GM19468 (cell line): ENCODE measurements around the gene ARL4A.

Experiments used
- ATAC-seq: cut with Tn5 transposase; IDR thresholded peaks from one replicate; pipeline ENCODE4 v1.9.1; 2021; ENCODE audit warnings: mild to moderate bottlenecking, moderate library complexity, moderate number of reproducible peaks; ENCODE audit not compliant: unreplicated experiment; ENCODE audit errors: extremely low read depth

The ARL4A gene

DNA sequence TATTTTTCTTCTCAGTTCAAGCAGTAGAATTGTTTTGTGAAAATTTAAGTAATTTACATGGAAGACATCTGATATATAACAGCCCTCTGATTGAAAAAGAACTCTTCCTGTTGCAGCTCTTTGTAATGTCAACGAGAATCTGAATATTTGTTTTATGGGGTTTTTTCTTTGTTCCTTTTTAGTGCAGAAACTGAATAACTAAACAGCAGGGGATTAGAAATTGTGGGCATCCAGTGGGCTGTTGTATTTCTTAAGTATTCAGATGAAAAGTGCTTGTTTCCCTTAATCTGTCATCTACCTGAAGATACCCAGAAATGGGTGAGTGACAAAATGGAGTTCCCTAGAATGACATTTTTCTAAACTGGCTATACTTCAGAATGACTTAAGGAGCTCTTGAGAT lies 7.4 kb downstream of the ARL4A start:
- no peak for ATAC-seq

DNA sequence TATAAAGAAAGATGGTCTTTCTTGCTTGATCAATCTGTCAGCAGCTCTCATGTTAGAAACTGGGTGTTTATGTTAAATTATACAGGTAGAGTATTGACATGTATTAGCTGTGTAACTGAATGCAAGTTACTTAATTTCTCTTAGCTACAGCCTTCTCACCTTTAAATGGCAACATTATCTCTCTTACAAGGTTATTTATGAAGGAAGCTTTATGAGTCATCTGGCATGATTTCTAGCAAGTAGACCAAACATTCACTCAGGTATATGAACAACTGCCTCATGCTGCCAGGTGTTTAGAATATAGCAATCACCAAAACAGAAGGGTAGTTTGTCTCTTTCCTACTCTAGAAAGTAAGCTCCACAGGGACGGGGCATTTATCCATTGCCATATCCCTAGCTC lies 8.5 kb downstream of the ARL4A start:
- no peak for ATAC-seq

DNA sequence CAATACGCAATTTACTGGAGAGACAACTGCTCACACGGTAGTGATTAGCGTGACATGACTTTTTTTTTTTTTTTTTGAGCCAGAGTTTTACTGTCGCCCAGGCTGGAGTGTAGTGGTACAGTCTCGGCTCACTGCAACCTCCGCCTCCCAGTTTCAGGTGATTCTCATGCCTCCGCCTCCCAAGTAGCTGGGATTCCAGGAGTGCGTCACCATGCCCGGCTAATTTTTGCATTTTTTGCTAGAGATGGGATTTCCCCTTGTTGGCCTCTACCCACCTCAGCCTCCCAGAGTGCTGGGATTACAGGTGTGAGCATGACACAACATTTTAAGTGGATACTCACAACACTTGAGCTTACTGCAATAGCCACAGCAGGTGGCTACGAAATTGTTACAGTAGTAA lies 11.9 kb downstream of the ARL4A start:
- no peak for ATAC-seq

DNA sequence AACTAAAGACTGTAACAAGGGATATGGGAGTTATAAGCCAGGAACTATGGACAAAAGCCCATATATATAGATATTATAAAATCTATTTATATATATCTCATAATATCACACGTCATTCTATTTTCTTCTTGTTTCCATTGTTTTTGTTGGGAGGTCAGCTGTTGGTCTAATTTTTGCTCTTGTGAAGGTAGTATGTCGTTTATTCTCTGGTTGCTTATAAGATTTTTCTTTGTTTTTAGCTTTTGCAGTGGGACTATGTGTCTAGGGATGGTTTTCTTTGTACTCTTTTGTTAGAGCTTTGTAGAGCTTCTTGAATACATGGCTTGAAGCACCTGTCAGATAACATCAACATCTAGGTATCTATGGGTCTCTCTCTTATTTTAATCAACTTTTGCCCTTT lies 14.0 kb downstream of the ARL4A start:
- no peak for ATAC-seq

DNA sequence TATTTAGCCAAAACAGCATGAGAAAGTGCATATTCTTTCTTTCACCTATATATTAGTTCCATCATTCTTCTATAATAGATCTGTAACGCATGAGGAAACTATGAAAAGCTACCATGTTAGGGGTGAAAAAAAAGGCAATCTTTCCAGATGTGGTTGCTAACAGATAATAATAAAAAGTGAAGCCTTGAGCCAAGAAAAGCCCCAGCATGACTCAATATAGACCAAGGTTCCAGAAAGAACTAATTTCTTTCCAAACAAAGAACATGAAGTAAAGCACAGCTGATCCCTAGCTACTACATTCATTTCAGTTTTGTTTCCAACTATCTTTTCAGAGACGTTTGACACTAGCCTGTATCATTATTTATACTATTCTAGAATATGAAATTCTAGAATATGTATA lies 16.4 kb downstream of the ARL4A start:
- no peak for ATAC-seq

DNA sequence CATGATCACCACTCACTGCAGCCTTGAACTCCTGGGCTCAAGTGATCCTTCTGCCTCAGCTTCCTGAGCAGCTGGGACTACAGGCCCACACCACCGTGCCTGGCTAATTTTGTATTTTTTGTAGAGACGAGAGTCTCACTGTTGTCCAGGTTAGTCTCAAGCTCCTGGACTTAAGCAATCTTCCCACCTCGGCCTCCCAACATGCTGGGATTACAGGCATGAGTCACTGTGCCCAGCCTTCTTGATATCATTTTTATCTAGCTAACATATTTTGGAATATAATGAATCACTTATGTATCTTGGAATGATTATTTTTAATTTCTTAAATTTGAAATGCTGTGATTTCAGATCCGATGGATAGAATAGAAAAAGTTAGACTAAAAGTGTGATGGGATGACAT lies 18.4 kb downstream of the ARL4A start:
- no peak for ATAC-seq

DNA sequence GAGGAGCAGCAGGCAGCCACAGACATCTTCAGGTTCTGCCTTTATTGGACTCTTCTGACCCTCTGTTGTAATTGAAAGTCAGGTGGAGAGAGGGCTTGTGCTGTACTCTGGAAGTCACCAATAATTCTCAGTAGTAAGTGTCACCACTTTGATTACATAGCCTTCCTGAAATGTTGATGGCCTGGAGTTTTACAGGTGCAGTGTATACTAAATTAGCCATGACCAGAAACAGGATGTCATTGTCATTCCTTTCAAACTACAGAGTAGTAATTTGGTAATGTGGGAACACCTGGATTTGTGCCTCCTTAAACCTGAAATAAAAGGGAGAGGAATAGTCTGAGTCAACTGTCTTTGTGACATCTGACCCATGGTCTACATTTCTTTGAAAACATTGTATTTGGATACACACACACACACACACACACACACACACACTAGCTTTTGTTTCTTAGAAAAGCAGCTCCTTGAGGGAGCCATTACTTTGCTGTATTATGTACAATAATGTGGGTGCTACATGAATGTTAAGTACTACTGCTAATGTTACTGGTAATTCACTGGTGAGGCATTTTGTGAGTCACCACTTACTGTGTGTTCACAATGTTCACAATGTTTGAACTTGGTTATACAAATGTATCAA lies 19.6 kb downstream of the ARL4A start:
- ATAC-seq = no peak

DNA sequence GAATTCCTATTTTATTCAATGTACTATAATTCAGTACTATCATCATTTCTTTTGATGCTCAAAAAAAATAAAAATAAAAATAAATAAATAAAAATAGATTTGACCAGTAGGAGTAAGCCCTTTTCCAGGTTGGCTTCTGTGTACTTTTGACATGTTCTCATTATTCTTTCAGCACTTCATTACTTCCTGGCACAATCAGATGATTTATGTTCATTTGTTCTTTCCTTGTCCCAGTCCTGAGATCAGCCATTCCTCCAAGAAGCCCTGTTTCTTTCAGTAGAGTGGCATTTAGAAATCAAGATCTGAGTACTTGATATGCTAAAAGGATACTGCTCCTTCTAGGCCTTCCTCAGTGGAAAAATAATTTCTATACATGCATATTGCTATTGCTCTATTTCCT lies 20.9 kb downstream of the ARL4A start:
- ATAC-seq = no peak

DNA sequence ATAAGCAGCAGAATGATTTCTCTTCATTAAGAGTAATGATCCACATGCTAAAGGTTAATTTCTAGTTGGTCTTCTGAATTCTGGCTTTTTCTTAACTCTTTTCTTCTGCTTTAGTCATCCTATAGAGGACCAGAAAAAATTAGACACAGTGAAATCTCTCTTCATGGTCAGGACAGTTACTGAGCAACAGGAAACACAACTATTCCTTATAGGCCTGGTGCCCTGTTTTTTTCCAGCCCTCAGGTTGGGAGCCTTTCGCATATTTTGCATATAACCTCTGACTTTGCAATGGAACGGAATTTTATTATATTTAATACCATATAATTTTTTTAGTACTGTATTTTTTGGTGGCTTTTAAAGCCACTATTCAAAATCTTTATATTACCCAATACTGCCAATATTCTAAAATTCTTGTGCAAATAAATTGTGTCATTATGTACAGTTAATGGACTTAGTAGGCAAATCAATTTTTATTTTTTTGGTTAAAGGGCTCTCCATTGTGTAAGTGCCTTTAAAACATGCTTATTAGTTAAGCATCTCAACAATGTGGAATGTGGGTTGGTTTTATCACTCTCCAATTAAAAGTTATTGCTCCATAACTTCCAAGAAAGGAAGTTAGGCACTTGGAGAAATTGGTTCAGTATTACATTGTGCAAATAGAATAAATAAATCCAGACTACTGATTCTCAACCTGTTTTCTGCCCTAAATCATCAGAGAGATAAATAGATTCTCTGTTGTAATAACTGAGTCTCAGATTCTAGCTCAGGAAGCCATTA lies 22.5 kb downstream of the ARL4A start:
- no peak for ATAC-seq

DNA sequence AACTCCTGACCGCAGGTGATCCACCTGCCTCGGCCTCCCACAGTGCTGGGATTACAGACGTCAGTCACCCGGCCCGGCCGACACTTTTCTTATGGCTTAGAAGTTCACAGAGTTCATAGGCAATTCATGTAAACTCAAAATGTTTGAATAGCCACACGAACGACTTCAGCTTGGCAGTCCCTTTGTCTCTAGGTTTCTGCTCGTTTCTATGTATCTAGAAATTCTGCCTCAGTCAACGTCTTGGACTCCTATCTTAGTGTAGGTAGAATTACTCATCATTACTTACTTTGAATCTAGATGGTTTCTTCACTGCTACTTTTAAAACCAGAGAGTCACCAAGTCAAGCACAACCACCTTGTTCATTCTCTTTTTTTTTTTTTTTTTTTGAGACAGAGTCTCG lies 23.7 kb downstream of the ARL4A start:
- ATAC-seq = no peak

DNA sequence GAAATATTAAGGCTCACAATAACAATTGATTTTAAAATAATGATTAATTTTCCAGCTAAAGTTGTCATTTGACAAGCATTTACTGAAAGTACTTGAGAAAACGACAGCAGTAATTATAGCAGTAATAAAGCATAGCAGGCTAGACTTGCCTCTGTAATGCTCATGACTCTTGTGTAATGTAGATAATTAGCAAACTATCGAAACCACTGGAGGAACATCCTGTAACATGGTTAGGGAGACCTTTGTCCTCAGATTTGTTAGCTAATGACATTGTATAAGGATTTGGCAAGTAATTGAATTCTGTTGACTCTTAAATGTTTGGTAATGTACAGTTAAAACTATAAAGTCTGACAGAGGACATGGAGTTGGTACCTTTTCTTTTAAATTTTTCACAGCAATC lies 24.8 kb downstream of the ARL4A start:
- ATAC-seq = no peak

DNA sequence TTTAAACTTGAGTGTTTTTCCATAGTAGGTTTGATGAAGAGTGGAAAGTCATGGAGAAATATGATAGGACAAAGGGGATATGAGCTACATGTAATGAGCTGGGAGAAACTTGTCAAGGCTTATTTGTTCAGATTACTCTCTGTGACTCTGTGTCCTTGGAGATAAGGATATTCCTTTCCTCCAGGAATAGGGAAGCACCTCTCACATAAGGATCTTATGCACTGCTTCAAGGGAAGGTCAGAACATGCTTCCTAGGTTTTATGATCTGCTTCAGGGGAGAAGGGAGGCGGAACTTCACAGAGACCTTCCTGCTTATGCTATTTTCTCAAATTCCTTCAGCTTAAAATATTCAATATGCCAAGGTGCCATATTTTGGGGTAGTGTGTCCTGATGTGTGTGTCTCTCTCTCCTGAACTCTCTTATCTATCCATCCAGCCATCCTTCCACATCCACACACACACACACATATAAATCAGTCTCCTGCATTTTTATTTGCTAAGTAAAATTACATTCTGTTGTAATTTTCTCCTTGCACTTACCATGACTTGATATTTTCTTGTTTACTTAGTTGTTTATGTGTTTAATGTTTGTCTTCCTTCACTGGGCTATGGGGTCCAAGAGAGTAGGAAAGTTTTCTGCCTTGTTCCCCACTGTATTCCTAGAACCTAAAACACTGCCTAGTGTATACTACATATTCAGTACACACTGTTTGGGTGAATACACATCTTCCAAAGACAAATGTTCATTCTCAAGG lies 26.4 kb downstream of the ARL4A start:
- no peak for ATAC-seq

DNA sequence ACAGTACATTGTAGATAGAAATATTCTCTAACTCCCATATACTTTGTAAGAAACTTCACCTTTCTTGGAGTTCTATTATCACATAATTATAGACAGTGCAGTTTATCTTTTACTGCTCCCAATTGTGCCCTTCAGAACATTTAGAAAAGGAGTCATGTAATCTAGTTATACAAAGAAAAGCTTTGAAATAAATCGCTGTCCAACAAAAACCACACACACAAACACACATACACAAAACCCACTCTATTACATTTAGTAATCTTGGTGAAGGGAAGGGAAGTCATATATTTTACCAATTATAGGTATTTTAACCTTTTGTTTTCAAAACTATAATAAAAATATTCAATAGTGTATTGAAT lies 26.9 kb downstream of the ARL4A start:
- no peak for ATAC-seq

DNA sequence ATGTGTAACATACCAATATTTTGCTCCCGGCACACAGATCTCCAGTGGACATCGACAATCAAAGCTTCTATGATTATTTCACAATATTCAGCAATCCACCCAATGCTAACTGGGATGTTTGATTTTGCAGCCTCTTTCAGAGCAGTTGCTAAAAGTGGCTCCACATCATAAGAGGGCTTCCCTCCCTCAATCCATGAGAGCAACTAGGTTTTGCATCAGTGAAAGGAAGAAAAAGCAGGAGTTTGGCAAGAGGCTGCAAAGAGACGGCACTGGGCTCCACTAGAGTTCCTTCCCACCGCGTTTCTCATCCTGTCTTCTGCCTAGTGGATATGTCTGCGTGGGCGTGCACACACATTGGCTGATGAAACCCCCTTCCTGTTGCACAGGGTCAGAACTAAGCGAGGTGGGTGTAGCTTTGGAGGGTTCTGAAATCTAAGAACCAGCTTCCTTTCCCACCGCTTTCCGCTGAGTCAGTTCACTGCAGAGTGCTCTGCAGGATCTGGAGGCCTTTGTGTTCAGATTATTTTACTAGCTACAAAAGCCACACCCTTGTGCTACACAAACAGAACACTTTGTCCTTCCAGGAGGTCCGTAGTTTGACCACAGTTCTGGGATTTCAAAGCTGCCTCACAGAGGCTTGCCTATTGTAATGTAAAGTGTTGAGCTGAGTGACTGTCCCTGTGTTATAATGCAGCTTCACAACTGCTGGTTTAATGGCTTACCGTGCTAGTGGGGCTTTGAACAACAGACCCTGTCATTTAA lies 28.1 kb downstream of the ARL4A start:
- no peak for ATAC-seq

DNA sequence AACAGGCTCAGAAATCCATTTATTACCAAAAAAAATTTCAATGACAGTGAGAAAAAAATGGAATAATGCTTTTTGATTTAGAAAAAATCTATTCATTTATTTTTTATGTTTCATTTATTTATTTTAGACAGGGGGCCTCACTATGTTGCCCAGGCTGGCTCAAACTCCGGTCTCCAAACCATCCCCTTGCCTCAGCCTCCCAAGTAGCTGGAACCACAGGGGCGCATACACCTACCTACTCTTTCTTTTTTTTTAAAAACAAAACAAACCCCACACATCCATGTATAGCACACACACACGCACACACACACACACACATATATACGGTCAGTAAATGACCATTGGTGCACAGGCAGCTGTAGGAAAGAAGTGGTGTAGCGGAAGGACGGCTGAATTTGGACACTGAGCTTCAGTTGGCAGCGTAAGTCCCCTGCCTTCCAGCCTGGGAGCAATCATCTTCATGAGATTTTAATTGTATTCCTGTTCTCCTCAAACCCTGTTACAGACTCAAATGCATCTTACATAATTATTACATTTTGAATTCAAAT lies 28.8 kb downstream of the ARL4A start:
- ATAC-seq = no peak

DNA sequence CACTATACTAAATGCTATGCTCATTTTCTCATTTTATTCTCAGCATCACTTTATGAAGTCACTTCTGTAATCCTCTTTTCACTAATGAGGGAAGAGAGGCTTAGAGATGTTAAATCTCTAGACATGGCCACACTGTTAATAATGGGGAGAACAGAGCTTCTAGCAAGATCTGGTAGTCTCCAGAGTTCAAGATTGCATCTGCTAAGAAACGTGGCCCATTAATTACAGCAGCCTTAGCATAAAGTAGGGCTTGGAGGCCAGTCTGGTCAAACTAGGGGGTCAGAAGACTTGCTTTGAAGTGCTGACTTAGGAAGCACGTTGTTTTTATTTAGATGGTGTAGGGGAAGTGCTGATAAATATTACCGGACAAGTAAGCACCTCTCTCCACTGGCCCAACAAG lies 29.3 kb downstream of the ARL4A start:
- ATAC-seq = no peak

DNA sequence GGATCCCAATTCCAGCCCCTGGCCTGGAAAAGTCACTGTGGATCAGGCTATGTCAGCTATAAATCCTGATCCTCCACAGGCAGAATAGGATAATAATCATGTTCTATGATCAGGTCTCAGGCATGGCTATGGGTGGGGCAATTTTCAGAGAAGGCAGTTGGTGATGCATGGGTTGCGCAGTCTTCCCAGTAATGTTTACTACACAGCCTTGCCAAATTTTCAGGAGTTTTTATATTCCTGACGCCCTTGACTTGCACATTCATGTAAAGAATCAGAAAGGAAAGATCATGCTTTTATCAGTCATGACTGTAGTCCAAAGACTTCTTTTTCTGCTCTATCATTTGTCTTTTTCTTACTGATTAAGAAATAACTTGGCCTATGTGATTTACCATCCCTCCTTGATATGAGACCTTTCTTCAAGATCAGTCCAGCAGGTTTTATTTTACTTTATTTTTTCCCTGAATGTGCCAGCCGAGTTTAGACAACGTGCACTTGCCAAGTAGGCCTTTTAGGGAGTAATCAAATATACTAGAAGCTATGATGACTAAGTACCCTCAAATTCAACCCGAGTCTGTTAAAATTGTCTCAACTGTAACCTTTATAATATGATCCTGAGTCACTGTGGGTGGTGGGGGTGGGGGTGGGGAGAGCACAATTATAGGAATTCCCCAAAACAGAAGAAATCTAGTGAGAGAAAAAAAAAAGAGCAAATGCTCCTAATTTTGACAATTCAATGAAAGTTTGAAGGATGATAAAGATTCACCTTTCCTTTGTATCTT lies 31.9 kb downstream of the ARL4A start:
- no peak for ATAC-seq

DNA sequence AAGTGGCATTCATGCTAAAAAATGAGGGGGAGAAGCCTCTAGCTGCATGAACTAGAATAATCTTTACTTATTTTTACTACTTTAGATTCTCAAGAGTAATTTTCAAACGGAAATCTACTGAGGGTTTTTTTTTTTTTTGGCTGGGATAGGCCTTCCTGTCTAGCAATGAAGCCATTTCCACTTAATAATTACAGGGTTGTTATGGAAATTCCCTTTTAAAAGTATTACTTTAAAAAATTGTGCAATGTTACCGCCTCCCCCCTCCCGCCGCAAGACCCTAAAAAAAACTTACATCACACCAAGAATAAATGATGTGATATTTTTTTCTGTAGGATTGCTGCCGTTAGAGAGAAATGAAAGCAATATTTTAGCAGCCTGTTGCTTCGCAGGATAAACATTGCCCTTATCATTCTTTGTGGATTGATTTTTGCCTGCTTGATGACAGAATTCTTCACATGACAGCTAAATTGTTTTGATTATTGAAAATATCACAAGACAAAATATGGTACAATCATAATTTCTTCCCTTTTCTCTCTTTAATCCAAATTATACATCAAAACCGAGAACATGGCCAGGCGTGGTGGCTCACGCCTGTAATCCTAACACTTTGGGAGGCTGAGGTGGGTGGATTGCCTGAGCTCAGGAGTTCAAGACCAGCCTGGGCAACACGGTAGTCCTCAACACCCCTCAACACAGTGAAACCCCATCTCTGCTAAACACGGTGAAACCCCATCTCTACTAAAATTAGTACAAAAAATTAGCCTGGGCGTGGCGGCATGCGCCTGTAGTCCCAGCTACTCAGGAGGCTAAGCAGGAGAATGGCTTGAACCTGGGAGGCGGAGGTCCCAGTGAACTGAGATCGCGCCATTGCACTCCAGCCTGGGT lies 32.8 kb downstream of the ARL4A start:
- no peak for ATAC-seq
